Measurements from ENCODE around the gene SEH1L.

Gene SEH1L

DNA sequence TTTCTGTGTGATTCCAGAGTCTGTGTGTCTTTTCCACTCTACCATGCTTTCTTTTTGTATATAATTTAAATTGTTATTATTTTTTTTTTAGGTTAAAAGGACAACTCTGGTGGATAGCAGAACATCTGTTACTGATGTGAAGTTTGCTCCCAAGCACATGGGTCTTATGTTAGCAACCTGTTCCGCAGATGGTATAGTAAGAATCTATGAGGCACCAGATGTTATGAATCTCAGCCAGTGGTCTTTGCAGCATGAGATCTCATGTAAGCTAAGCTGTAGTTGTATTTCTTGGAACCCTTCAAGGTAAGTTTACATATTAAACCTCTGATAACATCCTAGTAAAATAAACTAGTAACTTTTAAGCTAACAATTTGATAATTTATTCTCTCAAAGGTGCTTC, 15.3 kb downstream of the SEH1L start:
- peaks cover 3% of the 10 kb centered on the region for H3K4me1 ChIP-seq (ENCODE audit: insufficient read depth, low read length, poor library complexity, severe bottlenecking)
- peaks cover 8% of the 10 kb centered on the region; the same call in 1 of the 2 replicates for H3K9me3 ChIP-seq (ENCODE audit: insufficient read depth, low read depth, low read length)
- H3K4me3 ChIP-seq (ENCODE audit: low read length, poor library complexity, severe bottlenecking): no peak overlapping the region
- H3K9ac ChIP-seq (ENCODE audit: low read depth, low read length, poor library complexity, severe bottlenecking): no peak overlapping the region
- H3K4me2 ChIP-seq (ENCODE audit: low read depth, low read length, poor library complexity, severe bottlenecking): no peak overlapping the region
- H2AFZ ChIP-seq (ENCODE audit: low read length): no peak overlapping the region
- H3K36me3 ChIP-seq (ENCODE audit: insufficient read depth, low read length): peaks cover 69% of the 10 kb centered on the region
- peaks cover 45% of the 10 kb centered on the region for H3K79me2 ChIP-seq (ENCODE audit: insufficient read depth, low read length)
- no peaks in the 10 kb centered on the region for H3F3A ChIP-seq (ENCODE audit: low read depth)
- TF ChIP-seq CTCF (conservative IDR thresholded peaks at IDR 0.05; ENCODE audit: low read length): no peak
- TF ChIP-seq EZH2phosphoT487 (IDR thresholded peaks at IDR 0.05; ENCODE audit: borderline replicate concordance): no peak
- H3K9me2 ChIP-seq (replicated peaks; ENCODE audit: low read depth, low read length): no peaks in the 10 kb centered on the region
- H4K20me1 ChIP-seq (ENCODE audit: insufficient read depth, low read length, poor library complexity, severe bottlenecking): peaks cover 15% of the 10 kb centered on the region
- no peaks in the 10 kb centered on the region for H3K27me3 ChIP-seq (ENCODE audit: insufficient read depth, low read length, poor library complexity, severe bottlenecking)

DNA sequence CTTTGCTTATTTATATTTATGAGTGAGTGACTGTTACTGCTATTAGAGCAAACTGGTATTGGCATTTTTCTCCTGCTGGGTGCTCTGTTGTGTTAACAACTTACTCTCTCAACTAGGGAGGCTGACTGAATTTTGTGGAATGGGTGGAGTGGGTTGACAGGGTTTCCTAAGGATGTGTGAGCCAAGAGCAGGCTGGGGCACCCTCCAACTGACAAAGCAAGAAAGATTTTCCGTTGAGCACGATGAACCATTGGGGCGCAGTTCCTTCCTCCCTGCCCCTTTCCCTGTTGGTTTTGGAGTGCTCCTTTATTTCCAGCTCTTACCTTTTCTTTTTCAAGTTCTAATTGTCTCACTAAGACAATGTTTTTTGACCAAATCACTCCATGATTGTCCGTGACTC, 20.3 kb downstream of the SEH1L start:
- H3K27me3 ChIP-seq (ENCODE audit: insufficient read depth, low read length, poor library complexity, severe bottlenecking): no peaks in the 10 kb centered on the region
- no peaks in the 10 kb centered on the region for H3K79me2 ChIP-seq (ENCODE audit: insufficient read depth, low read length)
- no peak overlapping the region for H3K4me3 ChIP-seq (ENCODE audit: low read length, poor library complexity, severe bottlenecking)
- H4K20me1 ChIP-seq (ENCODE audit: insufficient read depth, low read length, poor library complexity, severe bottlenecking): no peaks in the 10 kb centered on the region
- no peaks in the 10 kb centered on the region for H3K4me1 ChIP-seq (ENCODE audit: insufficient read depth, low read length, poor library complexity, severe bottlenecking)
- H3K9ac ChIP-seq (ENCODE audit: low read depth, low read length, poor library complexity, severe bottlenecking): no peak overlapping the region
- H2AFZ ChIP-seq (ENCODE audit: low read length): no peak overlapping the region
- H3F3A ChIP-seq (ENCODE audit: low read depth): no peaks in the 10 kb centered on the region
- no peaks in the 10 kb centered on the region for H3K9me3 ChIP-seq (ENCODE audit: insufficient read depth, low read depth, low read length)
- H3K36me3 ChIP-seq (ENCODE audit: insufficient read depth, low read length): peaks cover 77% of the 10 kb centered on the region
- no peaks in the 10 kb centered on the region for H3K9me2 ChIP-seq (replicated peaks; ENCODE audit: low read depth, low read length)
- no peak overlapping the region for H3K4me2 ChIP-seq (ENCODE audit: low read depth, low read length, poor library complexity, severe bottlenecking)
- TF ChIP-seq EZH2phosphoT487 (IDR thresholded peaks at IDR 0.05; ENCODE audit: borderline replicate concordance) (no peak), CTCF (conservative IDR thresholded peaks at IDR 0.05; ENCODE audit: low read length) (no peak)

- H2AFZ ChIP-seq (ENCODE audit: low read length): no peak overlapping the region
- H3K4me3 ChIP-seq (ENCODE audit: low read length, poor library complexity, severe bottlenecking): no peak overlapping the region
- H3K4me1 ChIP-seq (ENCODE audit: insufficient read depth, low read length, poor library complexity, severe bottlenecking): no peaks in the 10 kb centered on the region
- H3K79me2 ChIP-seq (ENCODE audit: insufficient read depth, low read length): no peaks in the 10 kb centered on the region
- H3F3A ChIP-seq (ENCODE audit: low read depth): no peaks in the 10 kb centered on the region
- no peak overlapping the region for H3K9ac ChIP-seq (ENCODE audit: low read depth, low read length, poor library complexity, severe bottlenecking)
- H3K36me3 ChIP-seq (ENCODE audit: insufficient read depth, low read length): peaks cover 77% of the 10 kb centered on the region
- no peaks in the 10 kb centered on the region for H3K9me2 ChIP-seq (replicated peaks; ENCODE audit: low read depth, low read length)
- no peaks in the 10 kb centered on the region for H3K27me3 ChIP-seq (ENCODE audit: insufficient read depth, low read length, poor library complexity, severe bottlenecking)
- TF ChIP-seq CTCF (conservative IDR thresholded peaks at IDR 0.05; ENCODE audit: low read length) (no peak), EZH2phosphoT487 (IDR thresholded peaks at IDR 0.05; ENCODE audit: borderline replicate concordance) (no peak)
- no peaks in the 10 kb centered on the region for H4K20me1 ChIP-seq (ENCODE audit: insufficient read depth, low read length, poor library complexity, severe bottlenecking)
- no peaks in the 10 kb centered on the region for H3K9me3 ChIP-seq (ENCODE audit: insufficient read depth, low read depth, low read length)
- no peak overlapping the region for H3K4me2 ChIP-seq (ENCODE audit: low read depth, low read length, poor library complexity, severe bottlenecking)
Measured at GRCh38 chr18:12968619-12969018, 20.8 kb downstream of the SEH1L start.
